NCI-H1092 (cell line): ENCODE data around the gene PTPRD.

Source experiments
- DNase-seq: peaks from one replicate; lab custom pipeline; 2025; lab: John Stamatoyannopoulos, UW

Gene PTPRD

GRCh38 chr9:9612270-9612669, 1000.5 kb downstream of the PTPRD start:
- peak; percentile 38 for DNase-seq

DNA sequence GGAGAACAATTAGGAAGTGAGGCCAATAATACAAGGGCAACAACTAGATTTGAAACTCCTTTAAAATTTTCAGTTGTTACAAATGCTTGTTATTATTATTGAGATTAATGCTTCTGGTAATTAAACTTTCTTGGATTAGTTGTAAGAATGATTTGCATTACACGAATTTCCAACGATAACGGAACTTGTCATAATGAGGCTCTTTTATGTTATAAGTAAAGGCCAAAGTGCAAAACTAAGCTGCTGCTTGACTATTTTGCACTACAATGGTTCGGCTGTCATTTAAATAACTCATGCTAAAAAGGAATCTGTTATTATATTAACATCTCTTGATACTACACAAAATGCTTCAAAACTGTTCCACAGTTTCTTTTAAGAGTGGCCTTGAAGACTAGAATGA, 1007.1 kb downstream of the PTPRD start:
- DNase-seq = no peak

DNA sequence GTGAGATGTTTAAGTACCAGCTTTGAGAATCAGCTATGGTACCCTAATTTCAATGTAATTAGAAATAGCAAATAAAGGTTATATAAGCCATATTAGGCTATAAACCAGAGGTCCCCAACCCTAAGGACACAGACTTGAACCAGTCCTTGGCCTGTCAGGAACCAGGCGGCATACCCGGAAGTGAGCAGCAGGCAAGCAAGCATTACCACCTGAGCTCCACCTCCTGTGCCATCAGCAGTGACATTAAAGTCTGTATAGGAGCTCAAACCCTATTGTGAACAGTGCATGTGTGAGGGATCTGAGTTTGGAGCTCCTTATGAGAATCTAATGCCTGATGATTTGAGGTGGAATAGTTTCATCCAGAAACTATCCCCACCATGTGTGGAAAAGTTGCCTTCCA, 1009.5 kb downstream of the PTPRD start:
- DNase-seq = no peak

DNA sequence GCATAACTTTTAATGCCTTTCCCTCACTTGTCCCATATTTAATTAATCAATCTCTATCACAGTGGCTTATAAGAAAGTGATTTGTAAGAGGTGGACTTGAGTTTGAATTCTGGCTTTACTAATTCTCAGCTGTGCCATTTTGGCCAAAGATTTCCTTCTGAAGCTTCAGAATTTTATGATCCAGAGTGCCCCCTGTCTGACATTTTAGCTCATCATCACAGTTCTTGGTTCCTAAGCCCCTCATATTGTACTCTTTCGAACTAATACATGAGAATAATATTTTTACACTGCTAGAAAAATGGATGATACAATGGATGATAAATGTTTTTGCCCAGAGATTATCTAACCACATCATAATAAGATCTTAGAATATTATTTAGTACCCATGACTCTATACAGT, 1014.1 kb downstream of the PTPRD start:
- no peak for DNase-seq

DNA sequence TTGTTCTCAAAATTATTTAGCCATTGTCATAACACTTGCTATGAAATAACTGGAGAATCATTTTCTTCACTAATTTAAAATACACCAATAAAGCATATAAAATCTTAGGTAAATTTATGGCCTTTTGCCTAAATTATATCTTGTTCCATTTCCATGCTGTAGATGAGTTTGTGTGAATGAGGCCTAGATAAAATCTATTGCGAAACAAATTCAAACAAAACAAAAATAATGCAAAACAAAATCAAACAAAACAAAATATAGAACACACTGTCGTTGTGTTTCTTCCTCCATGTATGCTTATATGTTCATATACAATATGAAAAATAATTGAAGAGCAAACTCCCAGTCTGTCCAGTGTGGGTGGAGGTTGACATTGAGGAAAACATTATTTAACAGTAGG, 1020.7 kb downstream of the PTPRD start:
- no peak for DNase-seq

DNA sequence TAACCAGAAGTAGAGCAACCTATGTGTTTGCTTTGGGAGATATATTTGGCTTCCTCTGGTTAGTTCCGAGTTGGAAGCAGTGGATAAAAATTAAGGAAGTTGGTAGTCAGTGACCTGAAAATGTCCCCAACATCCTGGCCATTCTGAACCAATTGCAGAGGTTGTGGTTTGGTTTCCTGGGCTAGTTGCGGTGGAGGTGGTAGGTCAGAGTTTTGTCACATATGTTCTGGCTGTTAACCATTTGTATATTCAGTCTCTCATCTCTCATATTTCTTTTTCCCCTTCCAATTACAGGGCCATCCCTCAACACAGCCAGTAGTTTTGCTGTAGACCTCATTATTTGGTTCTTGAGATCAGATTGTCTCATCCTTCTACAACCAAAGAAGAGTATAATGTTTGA, 1026.9 kb downstream of the PTPRD start:
- DNase-seq = no peak

DNA sequence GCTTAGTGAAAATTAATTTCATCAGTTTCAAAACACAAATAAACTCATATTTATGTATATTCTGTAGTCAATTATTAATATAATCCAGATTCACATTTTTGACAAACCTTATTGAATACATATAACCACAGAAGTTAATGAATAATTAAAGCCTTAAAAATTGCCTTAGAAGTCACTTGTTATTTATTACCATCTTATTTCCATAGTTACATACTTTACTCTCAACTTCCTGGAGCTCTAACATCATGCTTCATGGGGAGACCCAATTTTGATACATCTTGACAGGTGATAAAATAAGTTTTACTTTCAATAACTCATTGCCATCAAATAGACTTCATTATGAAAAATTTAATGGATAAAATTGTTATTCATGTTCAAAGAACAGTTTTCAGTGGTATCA, 1038.7 kb downstream of the PTPRD start:
- DNase-seq = no peak

DNA sequence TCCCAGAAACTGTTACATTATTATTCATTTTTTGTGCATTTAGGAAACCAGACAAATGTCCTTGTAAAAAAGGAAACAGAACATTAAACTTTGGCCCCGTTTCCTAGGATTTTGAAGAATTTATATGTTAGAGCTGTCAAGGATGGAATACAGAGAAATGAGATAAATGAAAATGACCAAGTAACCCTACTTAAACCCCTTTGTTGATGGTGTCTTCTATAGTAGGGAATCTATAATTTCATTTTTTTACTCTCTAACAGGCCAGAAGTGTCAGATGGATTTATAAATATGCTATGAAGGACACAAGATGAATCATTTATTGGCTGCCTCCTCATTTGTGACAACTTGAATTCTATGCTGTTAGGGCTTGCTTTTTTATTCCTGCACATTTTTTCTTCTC, 1047.1 kb downstream of the PTPRD start:
- DNase-seq = no peak

- DNase-seq = no peak
These were observed 1049.0 kb downstream of the PTPRD start for GRCh38 chr9:9563817-9564216.

GRCh38 chr9:9560382-9561035, 1052.3 kb downstream of the PTPRD start:
- DNase-seq = no peak

DNA sequence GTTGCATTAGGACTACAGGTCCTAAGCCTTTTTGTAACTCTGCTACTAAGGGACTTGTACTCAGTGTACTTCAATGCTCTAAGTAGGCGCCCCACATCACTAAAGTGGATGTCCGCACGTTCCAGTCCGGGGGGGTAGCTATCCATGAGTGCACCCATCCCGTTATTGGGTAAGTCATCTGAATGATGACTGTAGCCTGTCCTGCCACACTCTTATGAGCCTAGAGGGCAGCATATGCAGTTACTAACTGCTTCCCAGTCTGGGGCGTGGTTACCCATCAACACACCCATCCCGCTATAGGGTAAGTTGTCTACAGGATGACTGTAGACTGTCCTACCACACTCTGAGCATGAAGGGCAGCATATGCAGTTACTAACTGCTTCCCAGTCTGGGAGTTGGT, 1053.9 kb downstream of the PTPRD start:
- DNase-seq = no peak

- DNase-seq = no peak
These were observed 1054.9 kb downstream of the PTPRD start for GRCh38 chr9:9557804-9558334.

GRCh38 chr9:9556865-9557803, 1055.7 kb downstream of the PTPRD start:
- DNase-seq = no peak

DNA sequence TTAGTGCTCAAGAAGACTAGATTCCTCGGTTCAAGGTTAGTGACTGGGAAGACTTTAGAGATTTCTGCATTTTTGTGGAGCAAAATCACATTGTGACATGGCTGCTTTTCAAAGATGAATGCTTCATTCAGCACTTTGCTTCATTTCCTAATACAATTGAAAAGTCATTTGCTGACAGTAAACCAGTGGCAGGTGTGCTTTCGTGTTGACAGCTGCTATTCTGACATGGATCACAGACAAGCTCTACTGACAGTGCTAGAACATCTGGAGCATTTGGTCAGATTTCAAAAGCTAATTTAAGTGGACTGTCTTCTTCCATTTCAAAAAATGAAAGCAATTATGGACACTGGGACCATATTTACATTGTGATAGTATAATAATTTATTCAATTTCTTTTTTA, 1060.1 kb downstream of the PTPRD start:
- no peak for DNase-seq

GRCh38 chr9:9538766-9539165, 1074.0 kb downstream of the PTPRD start:
- no peak for DNase-seq

- no peak for DNase-seq
These were observed 1074.4 kb downstream of the PTPRD start for GRCh38 chr9:9538356-9538755.

DNA sequence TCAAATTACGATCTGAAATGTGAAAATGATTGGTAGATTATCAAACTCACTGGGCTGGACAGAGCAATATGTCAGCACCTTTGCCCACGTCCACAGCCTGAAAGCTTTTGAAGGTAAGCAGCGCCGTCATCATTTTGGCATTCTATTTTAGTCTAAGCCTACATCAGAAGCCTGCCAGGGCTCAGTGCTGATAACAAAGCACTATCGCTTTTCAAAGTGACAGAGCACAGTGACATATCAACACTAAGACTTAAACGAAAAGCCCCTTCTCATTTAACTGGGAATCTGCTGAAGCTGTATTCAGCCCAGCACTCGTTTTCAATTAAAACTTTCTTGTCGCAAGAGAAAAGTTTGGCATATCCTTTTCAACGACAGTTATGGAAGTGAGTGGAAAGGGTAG, 1076.3 kb downstream of the PTPRD start:
- no peak for DNase-seq

DNA sequence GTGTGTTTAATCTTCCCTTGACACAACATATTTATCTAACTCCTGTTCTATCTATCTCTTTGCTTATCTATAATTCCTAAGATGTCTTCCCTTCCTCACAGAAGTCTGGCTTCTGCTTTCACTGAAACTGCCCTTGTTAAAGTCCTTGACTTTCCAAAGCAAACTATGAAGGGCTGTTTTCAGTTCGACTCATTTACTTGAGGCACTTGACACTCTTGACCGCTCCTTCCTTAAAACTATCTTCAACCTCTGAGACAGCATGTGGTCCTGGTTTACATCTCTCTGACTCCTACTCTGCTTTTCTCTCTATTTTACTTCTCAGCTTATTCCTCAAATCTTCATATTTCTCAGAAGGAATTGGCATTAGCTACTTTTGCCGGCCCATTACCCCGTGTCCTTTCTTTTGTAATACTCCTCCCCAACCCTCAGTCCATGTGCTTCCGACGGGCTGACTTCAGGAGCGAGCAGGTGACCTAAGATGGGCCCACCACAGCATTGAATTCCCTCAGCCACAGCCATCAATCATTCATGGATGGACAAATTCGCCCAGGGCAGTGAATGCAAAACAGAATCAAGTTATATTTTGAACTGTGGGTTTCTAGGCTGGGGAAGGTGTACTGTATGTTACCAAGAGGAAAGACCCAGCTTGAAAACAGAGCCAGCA, 1089.2 kb downstream of the PTPRD start:
- no peak for DNase-seq

DNA sequence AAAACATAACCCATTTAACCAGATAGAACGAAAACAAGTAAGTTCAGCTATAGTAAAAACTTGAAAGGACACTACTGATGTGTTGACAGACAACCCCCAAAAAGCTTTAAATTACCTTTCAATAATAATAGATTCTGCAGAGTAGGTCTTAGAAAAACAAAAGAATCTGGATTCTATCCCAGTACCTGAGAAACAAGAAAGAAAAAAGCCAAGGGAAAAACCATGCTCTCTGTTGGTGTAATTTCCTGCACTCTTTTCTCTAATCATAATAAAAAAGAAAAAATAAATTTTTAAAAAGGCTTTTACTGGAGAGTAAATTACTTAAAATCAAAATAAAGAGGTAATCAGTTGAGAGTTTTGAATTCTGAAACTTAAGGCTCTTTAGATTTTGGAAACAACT, 1090.4 kb downstream of the PTPRD start:
- no peak for DNase-seq

GRCh38 chr9:9521033-9521779, 1091.6 kb downstream of the PTPRD start:
- no peak for DNase-seq

DNA sequence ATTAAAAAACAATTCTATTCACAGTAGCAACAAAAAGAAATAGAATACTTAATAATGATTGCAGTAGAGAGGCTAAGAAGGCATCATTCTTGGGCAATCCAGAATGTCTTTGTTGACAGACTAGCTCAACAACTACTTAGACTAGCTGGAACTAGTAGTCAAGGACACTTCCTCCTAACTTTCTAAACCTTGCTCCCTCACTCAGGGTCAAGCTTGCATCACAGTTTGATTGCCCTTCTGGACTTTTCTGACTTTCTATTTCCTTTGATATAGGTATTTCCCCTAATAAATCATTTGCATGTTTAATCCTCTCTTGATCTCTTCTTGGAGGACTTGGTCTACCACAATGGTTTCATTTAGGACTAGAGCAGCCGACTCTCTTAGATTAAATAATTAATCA, 1107.9 kb downstream of the PTPRD start:
- DNase-seq = no peak

GRCh38 chr9:9499546-9499945, 1113.3 kb downstream of the PTPRD start:
- DNase-seq = no peak
